Activated CD4-positive, alpha-beta T cell treated with anti-CD3 and anti-CD28 coated beads, Interleukin-2, amount 10 ng/mL, durations not matched to agents 24 days and 14 days (primary cell): Measurements from ENCODE around the gene ZNF787. TPM values are rescaled to one million over a fixed set of nuclear protein-coding genes. Genes with fewer than 3 reads are reported as not detected.
A peak's percentile ranks its signal among the peaks of the same experiment; 100 is the strongest.

ENCODE experiments used
- DNase-seq: peaks from one replicate; pipeline ENCODE4 v3.0.0; 2022
- H3K27ac Mint-ChIP-seq: one replicate; pipeline ENCODE4 v1.8.0; 2022; ENCODE audit warnings: mild to moderate bottlenecking, mixed read lengths
- H3K27me3 Mint-ChIP-seq: one replicate; pipeline ENCODE4 v1.8.0; 2022; ENCODE audit warnings: mixed read lengths
- H3K36me3 Mint-ChIP-seq: one replicate; pipeline ENCODE4 v1.8.0; 2022; ENCODE audit warnings: low read depth, mild to moderate bottlenecking, mixed read lengths
- H3K4me1 Mint-ChIP-seq: one replicate; pipeline ENCODE4 v1.8.0; 2021; ENCODE audit warnings: mixed read lengths
- H3K4me3 Mint-ChIP-seq: one replicate; pipeline ENCODE4 v1.8.0; 2022; ENCODE audit warnings: mild to moderate bottlenecking, moderate library complexity, mixed read lengths
- H3K9me3 Mint-ChIP-seq: one replicate; pipeline ENCODE4 v1.8.0; 2021; ENCODE audit warnings: mixed read lengths
- intact Hi-C: fragments of 100-400 bp; cut with micrococcal nuclease; formaldehyde crosslinking; loops from one replicate; pipeline ENCODE4 v1.15.1; 2023
- total RNA-seq: library from RNA; stranded (reverse); gene quantifications from 2 replicates; pipeline ENCODE4 v1.2.3, GENCODE V29; 2022

Gene ZNF787
- total RNA-seq, 1 donor from 2014 or later: 36.4 TPM

- no peak for DNase-seq
These were observed 18.9 kb upstream of the ZNF787 start for GRCh38 chr19:56139847-56140582.

GRCh38 chr19:56138069-56138468 lies 17.0 kb upstream of the ZNF787 start:
- Mint-ChIP-seq H3K4me3 (no peak overlapping the region), H3K27ac (no peak overlapping the region), H3K4me1 (peaks cover 26% of the 10 kb centered on the region), H3K36me3 (peaks cover 3% of the 10 kb centered on the region), H3K27me3 (peaks cover 4% of the 10 kb centered on the region), H3K9me3 (no peaks in the 10 kb centered on the region)
- intact Hi-C loops: no loop called here
- no peak for DNase-seq

More at GRCh38 chr19:56139847-56140582, 18.9 kb upstream of the ZNF787 start:
- peak overlapping the region; percentile 91 for H3K27ac Mint-ChIP-seq
- peaks cover 4% of the 10 kb centered on the region for H3K27me3 Mint-ChIP-seq
- H3K4me1 Mint-ChIP-seq: peaks cover 36% of the 10 kb centered on the region
- H3K36me3 Mint-ChIP-seq: peaks cover 3% of the 10 kb centered on the region
- no peaks in the 10 kb centered on the region for H3K9me3 Mint-ChIP-seq
- intact Hi-C loops: loop anchor here (2.0 to 5.0 kb wide), 3 partner anchors 488 to 1222 kb away; partner anchors contain the start of genes PPP1R12C, TRAPPC2B and ZNF547
- peak overlapping the region; percentile 94 for H3K4me3 Mint-ChIP-seq

GRCh38 chr19:56137405-56137804 lies 16.3 kb upstream of the ZNF787 start:
- H3K4me1 Mint-ChIP-seq: peaks cover 20% of the 10 kb centered on the region
- H3K4me3 Mint-ChIP-seq: no peak overlapping the region
- no peaks in the 10 kb centered on the region for H3K9me3 Mint-ChIP-seq
- H3K36me3 Mint-ChIP-seq: peaks cover 3% of the 10 kb centered on the region
- H3K27me3 Mint-ChIP-seq: peaks cover 4% of the 10 kb centered on the region
- DNase-seq: no peak
- intact Hi-C loops: no loop called here
- no peak overlapping the region for H3K27ac Mint-ChIP-seq

- no peak overlapping the region for H3K4me3 Mint-ChIP-seq
- H3K9me3 Mint-ChIP-seq: no peaks in the 10 kb centered on the region
- peaks cover 4% of the 10 kb centered on the region for H3K27me3 Mint-ChIP-seq
- intact Hi-C loops: no loop called here
- no peak overlapping the region for H3K27ac Mint-ChIP-seq
- peaks cover 16% of the 10 kb centered on the region for H3K4me1 Mint-ChIP-seq
- DNase-seq: no peak
- peaks cover 3% of the 10 kb centered on the region for H3K36me3 Mint-ChIP-seq
These were observed 15.3 kb upstream of the ZNF787 start for GRCh38 chr19:56136362-56136761.

- no peak overlapping the region for H3K27ac Mint-ChIP-seq
These were observed 13.5 kb upstream of the ZNF787 start for GRCh38 chr19:56134654-56134921.

GRCh38 chr19:56133858-56134653 lies 13.0 kb upstream of the ZNF787 start:
- H3K9me3 Mint-ChIP-seq: no peaks in the 10 kb centered on the region
- no peak for DNase-seq
- H3K36me3 Mint-ChIP-seq: no peaks in the 10 kb centered on the region
- no peaks in the 10 kb centered on the region for H3K27me3 Mint-ChIP-seq
- no peak overlapping the region for H3K27ac Mint-ChIP-seq
- H3K4me1 Mint-ChIP-seq: peaks cover under 1% of the 10 kb centered on the region
- no peak overlapping the region for H3K4me3 Mint-ChIP-seq
- intact Hi-C loops: no loop called here

More at GRCh38 chr19:56134654-56134921, 13.5 kb upstream of the ZNF787 start:
- no peak overlapping the region for H3K4me3 Mint-ChIP-seq
- no peaks in the 10 kb centered on the region for H3K9me3 Mint-ChIP-seq
- no peaks in the 10 kb centered on the region for H3K36me3 Mint-ChIP-seq
- intact Hi-C loops: no loop called here
- no peak for DNase-seq
- peaks cover 3% of the 10 kb centered on the region for H3K4me1 Mint-ChIP-seq
- H3K27me3 Mint-ChIP-seq: no peaks in the 10 kb centered on the region

- no peak overlapping the region for H3K4me3 Mint-ChIP-seq
- intact Hi-C loops: no loop called here
- H3K36me3 Mint-ChIP-seq: no peaks in the 10 kb centered on the region
- DNase-seq: no peak
- H3K4me1 Mint-ChIP-seq: no peaks in the 10 kb centered on the region
- no peak overlapping the region for H3K27ac Mint-ChIP-seq
- no peaks in the 10 kb centered on the region for H3K27me3 Mint-ChIP-seq
- no peaks in the 10 kb centered on the region for H3K9me3 Mint-ChIP-seq
These were observed 11.3 kb upstream of the ZNF787 start for GRCh38 chr19:56132316-56132822.

GRCh38 chr19:56131651-56132050 lies 10.6 kb upstream of the ZNF787 start:
- no peaks in the 10 kb centered on the region for H3K36me3 Mint-ChIP-seq
- intact Hi-C loops: no loop called here
- DNase-seq: no peak
- peaks cover 2% of the 10 kb centered on the region for H3K4me1 Mint-ChIP-seq
- no peaks in the 10 kb centered on the region for H3K27me3 Mint-ChIP-seq
- H3K9me3 Mint-ChIP-seq: no peaks in the 10 kb centered on the region
- H3K27ac Mint-ChIP-seq: no peak overlapping the region
- no peak overlapping the region for H3K4me3 Mint-ChIP-seq

- no peak overlapping the region for H3K27ac Mint-ChIP-seq
These were observed 8.9 kb upstream of the ZNF787 start for GRCh38 chr19:56130006-56130405.

GRCh38 chr19:56126983-56127780 lies 6.1 kb upstream of the ZNF787 start:
- intact Hi-C loops: loop anchor here (10.0 kb wide), 1 partner anchor 792 kb away; the partner anchor contains the start of gene KMT5C
- H3K9me3 Mint-ChIP-seq: no peaks in the 10 kb centered on the region
- no peaks in the 10 kb centered on the region for H3K36me3 Mint-ChIP-seq
- no peak overlapping the region for H3K4me3 Mint-ChIP-seq
- no peak for DNase-seq
- H3K27me3 Mint-ChIP-seq: no peaks in the 10 kb centered on the region
- H3K27ac Mint-ChIP-seq: no peak overlapping the region
- H3K4me1 Mint-ChIP-seq: peaks cover 14% of the 10 kb centered on the region

More at GRCh38 chr19:56130006-56130405, 8.9 kb upstream of the ZNF787 start:
- no peak for DNase-seq
- Mint-ChIP-seq H3K27me3 (no peaks in the 10 kb centered on the region), H3K36me3 (no peaks in the 10 kb centered on the region), H3K9me3 (no peaks in the 10 kb centered on the region), H3K4me1 (peaks cover 3% of the 10 kb centered on the region), H3K4me3 (no peak overlapping the region)
- intact Hi-C loops: no loop called here

GRCh38 chr19:56125806-56126590 lies 4.9 kb upstream of the ZNF787 start:
- Mint-ChIP-seq H3K4me3 (no peak overlapping the region), H3K36me3 (no peaks in the 10 kb centered on the region), H3K27me3 (peaks cover 2% of the 10 kb centered on the region), H3K4me1 (peaks cover 21% of the 10 kb centered on the region), H3K9me3 (no peaks in the 10 kb centered on the region), H3K27ac (no peak overlapping the region)
- no peak for DNase-seq
- intact Hi-C loops: loop anchor here (10.0 kb wide), 1 partner anchor 791 kb away; the partner anchor contains the start of gene KMT5C

GRCh38 chr19:56124578-56124977 lies 3.5 kb upstream of the ZNF787 start:
- Mint-ChIP-seq H3K4me1 (peaks cover 26% of the 10 kb centered on the region), H3K4me3 (peak overlapping the region; percentile 18), H3K36me3 (peaks cover 3% of the 10 kb centered on the region), H3K27me3 (peaks cover 2% of the 10 kb centered on the region), H3K9me3 (no peaks in the 10 kb centered on the region), H3K27ac (peak overlapping the region; percentile 74)
- DNase-seq: peak; percentile 72
- intact Hi-C loops: loop anchor here (10.0 kb wide), 1 partner anchor 790 kb away; the partner anchor contains the start of gene KMT5C
